Measurements from ENCODE around the gene BCORL1. TPM values are rescaled to one million over a fixed set of nuclear protein-coding genes. Genes with fewer than 3 reads are reported as not detected.

BCORL1 gene
- total RNA-seq, 2 experiments from 2014 or later, result 1.7 to 5.4 TPM

DNA sequence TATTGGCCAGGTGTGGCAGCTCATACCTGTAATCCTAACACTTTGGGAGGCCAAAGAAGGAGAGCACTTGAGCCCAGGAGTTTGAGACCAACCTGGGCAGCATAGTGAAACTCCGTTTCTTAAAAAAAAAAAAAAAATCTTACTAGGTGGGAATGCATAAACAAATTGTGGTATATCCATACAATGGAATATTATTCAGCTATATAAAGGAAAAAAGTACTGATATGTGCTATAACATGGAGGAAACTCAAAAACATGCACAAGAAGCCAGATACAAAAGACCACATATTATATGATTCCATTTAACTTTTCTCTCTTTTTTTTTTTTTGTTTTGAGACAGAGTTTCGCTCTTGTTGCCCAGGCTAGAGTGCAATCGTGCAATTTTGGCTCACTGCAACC, 13.5 kb upstream of the BCORL1 start:
- no peaks in the 10 kb centered on the region for H3K79me2 ChIP-seq (ENCODE audit: insufficient read depth, low read depth, low read length)
- no TSS peak for BruUV-seq (replicated peaks)
- H4K20me1 ChIP-seq (ENCODE audit: insufficient read depth, low read length), result no peaks in the 10 kb centered on the region
- no peaks in the 10 kb centered on the region for H3K36me3 ChIP-seq (ENCODE audit: insufficient read depth, low read length)
- TF ChIP-seq, protein P1, sequence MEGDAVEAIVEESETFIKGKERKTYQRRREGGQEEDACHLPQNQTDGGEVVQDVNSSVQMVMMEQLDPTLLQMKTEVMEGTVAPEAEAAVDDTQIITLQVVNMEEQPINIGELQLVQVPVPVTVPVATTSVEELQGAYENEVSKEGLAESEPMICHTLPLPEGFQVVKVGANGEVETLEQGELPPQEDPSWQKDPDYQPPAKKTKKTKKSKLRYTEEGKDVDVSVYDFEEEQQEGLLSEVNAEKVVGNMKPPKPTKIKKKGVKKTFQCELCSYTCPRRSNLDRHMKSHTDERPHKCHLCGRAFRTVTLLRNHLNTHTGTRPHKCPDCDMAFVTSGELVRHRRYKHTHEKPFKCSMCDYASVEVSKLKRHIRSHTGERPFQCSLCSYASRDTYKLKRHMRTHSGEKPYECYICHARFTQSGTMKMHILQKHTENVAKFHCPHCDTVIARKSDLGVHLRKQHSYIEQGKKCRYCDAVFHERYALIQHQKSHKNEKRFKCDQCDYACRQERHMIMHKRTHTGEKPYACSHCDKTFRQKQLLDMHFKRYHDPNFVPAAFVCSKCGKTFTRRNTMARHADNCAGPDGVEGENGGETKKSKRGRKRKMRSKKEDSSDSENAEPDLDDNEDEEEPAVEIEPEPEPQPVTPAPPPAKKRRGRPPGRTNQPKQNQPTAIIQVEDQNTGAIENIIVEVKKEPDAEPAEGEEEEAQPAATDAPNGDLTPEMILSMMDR (conservative IDR thresholded peaks at IDR 0.05; ENCODE audit: low read length), result no peak
- no peak for TF ChIP-seq EZH2phosphoT487 (IDR thresholded peaks at IDR 0.05; ENCODE audit: borderline replicate concordance, low read depth, low read length)
- no peak overlapping the region for H3K4me2 ChIP-seq (ENCODE audit: low read length)
- intact Hi-C loops (cut with micrococcal nuclease; ENCODE audit: unreplicated experiment), result no loop called here
- no peak overlapping the region for H3K4me3 ChIP-seq (ENCODE audit: low read depth, low read length, poor library complexity, severe bottlenecking)
- H2AFZ ChIP-seq (ENCODE audit: low read length), result no peak overlapping the region
- no peaks in the 10 kb centered on the region for H3K9me2 ChIP-seq (ENCODE audit: insufficient read depth, low read length)
- ChIA-PET CTCF (ENCODE audit: unreplicated experiment) (no interaction called here), POLR2A (interaction anchor here (1.0 kb wide), 1 partner anchor 80 kb away, joined by 3 read pairs; no protein-coding TSS in a partner anchor)
- no peak overlapping the region for H3K27ac ChIP-seq (ENCODE audit: low read depth, low read length, poor library complexity, severe bottlenecking)
- DNase-seq (ENCODE audit: low spot score), result no peak
- H3K9me3 ChIP-seq (ENCODE audit: low read length), result no peaks in the 10 kb centered on the region
- no peaks in the 10 kb centered on the region for H3K4me1 ChIP-seq (ENCODE audit: insufficient read depth, low read length, poor library complexity, severe bottlenecking)

DNA sequence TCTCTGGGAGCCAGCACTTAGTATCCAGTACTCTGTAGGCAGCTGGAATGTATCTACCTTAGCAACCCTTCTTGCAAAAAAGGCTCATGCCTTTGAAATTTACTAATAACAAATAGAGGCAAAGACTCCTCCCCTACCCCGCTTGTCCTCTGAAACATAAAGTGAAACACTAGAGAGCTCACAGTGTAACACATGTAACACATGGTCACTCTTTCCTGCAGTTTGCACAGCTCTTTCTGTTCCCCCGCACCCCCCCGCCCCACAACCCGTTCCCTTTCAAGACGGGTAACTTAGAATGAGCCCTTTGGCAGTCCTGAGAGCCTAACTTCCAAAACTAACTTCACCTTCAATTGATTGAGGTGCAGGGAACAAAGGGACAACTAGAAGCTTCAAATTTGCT, 6.0 kb upstream of the BCORL1 start:
- Histone ChIP-seq H3K36me3 (ENCODE audit: insufficient read depth, low read length) (no peaks in the 10 kb centered on the region), H3K4me2 (ENCODE audit: low read length) (no peak overlapping the region), H3K9me2 (ENCODE audit: insufficient read depth, low read length) (no peaks in the 10 kb centered on the region), H3K9me3 (ENCODE audit: low read length) (no peaks in the 10 kb centered on the region), H4K20me1 (ENCODE audit: insufficient read depth, low read length) (no peaks in the 10 kb centered on the region), H3K4me1 (ENCODE audit: insufficient read depth, low read length, poor library complexity, severe bottlenecking) (peaks cover 11% of the 10 kb centered on the region), H2AFZ (ENCODE audit: low read length) (no peak overlapping the region), H3K79me2 (ENCODE audit: insufficient read depth, low read depth, low read length) (no peaks in the 10 kb centered on the region), H3K4me3 (ENCODE audit: low read depth, low read length, poor library complexity, severe bottlenecking) (no peak overlapping the region), H3K27ac (ENCODE audit: low read depth, low read length, poor library complexity, severe bottlenecking) (no peak overlapping the region)
- no peak for DNase-seq (ENCODE audit: low spot score)
- TF ChIP-seq, protein P1 (conservative IDR thresholded peaks at IDR 0.05; ENCODE audit: low read length), result no peak
- no peak for TF ChIP-seq EZH2phosphoT487 (IDR thresholded peaks at IDR 0.05; ENCODE audit: borderline replicate concordance, low read depth, low read length)
- intact Hi-C loops (cut with micrococcal nuclease; ENCODE audit: unreplicated experiment), result no loop called here
- ChIA-PET POLR2A (interaction anchor here (0.8 kb wide), 1 partner anchor 15 kb away, joined by 3 read pairs; no protein-coding TSS in a partner anchor), CTCF (ENCODE audit: unreplicated experiment) (no interaction called here)
- BruUV-seq (replicated peaks), result no TSS peak

DNA sequence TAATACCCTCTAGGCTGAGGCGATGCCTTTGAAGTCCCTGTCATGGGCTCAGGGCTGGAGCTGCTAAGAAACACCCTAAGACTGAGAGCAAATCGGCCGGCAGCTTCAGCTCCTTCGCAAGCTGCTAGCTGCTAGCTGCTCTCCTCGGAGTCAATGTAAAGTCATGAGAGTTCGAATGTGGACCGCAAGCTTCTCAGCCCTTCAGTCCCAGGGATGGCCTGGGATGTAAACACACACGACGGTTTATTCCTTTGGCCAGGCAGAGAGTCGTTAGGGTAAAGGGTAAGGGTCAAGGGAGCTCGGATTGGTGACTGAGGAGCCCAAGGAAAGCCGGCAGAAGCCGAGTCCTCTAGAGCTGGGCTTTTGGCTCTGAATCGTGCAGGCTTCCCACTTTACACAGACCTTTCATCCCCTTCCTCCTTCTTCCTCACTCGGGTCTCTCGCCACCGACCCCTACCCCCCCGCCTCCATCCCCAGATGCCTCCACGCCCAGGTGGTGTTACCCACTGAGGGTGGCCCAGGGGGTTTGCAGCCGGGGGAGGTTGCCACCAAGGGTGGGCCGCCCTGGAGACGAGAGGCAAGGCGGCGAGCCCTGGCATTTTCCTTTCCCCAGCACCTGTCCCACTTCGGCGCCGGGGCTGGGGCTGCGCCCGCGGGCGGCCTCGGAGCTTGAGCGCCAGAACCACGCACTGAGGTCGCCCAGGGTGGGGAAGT, 3.1 kb upstream of the BCORL1 start:
- Histone ChIP-seq H3K4me2 (ENCODE audit: low read length) (peak overlapping the region; percentile 23; the same call in 1 of the 2 replicates), H3K9me3 (ENCODE audit: low read length) (no peaks in the 10 kb centered on the region), H4K20me1 (ENCODE audit: insufficient read depth, low read length) (no peaks in the 10 kb centered on the region), H2AFZ (ENCODE audit: low read length) (no peak overlapping the region), H3K4me3 (ENCODE audit: low read depth, low read length, poor library complexity, severe bottlenecking) (no peak overlapping the region), H3K27ac (ENCODE audit: low read depth, low read length, poor library complexity, severe bottlenecking) (no peak overlapping the region), H3K79me2 (ENCODE audit: insufficient read depth, low read depth, low read length) (no peaks in the 10 kb centered on the region), H3K36me3 (ENCODE audit: insufficient read depth, low read length) (no peaks in the 10 kb centered on the region), H3K9me2 (ENCODE audit: insufficient read depth, low read length) (no peaks in the 10 kb centered on the region), H3K4me1 (ENCODE audit: insufficient read depth, low read length, poor library complexity, severe bottlenecking) (peaks cover 13% of the 10 kb centered on the region)
- BruUV-seq (replicated peaks), result no TSS peak
- ChIA-PET CTCF (ENCODE audit: unreplicated experiment) (no interaction called here), POLR2A (interaction anchor here (1.4 kb wide), 1 partner anchor 18 kb away, joined by 4 read pairs; no protein-coding TSS in a partner anchor)
- intact Hi-C loops (cut with micrococcal nuclease; ENCODE audit: unreplicated experiment), result no loop called here
- no peak for DNase-seq (ENCODE audit: low spot score)
- TF ChIP-seq, protein P1 (conservative IDR thresholded peaks at IDR 0.05; ENCODE audit: low read length), result no peak
- TF ChIP-seq EZH2phosphoT487 (IDR thresholded peaks at IDR 0.05; ENCODE audit: borderline replicate concordance, low read depth, low read length), result no peak

Measured in OCI-LY7 (cell line).